ENCODE results near the gene CNN2. TPM values are rescaled to one million over a fixed set of nuclear protein-coding genes. Genes with fewer than 3 reads are reported as not detected.
A peak's percentile ranks its signal among the peaks of the same experiment; 100 is the strongest.

Gene CNN2
- total and polyA plus RNA-seq, 2 of the 13 experiments (the other 11 are each of a cell fraction or from before 2014, with no cell fraction given) = 63.6 to 70.0 TPM

DNA sequence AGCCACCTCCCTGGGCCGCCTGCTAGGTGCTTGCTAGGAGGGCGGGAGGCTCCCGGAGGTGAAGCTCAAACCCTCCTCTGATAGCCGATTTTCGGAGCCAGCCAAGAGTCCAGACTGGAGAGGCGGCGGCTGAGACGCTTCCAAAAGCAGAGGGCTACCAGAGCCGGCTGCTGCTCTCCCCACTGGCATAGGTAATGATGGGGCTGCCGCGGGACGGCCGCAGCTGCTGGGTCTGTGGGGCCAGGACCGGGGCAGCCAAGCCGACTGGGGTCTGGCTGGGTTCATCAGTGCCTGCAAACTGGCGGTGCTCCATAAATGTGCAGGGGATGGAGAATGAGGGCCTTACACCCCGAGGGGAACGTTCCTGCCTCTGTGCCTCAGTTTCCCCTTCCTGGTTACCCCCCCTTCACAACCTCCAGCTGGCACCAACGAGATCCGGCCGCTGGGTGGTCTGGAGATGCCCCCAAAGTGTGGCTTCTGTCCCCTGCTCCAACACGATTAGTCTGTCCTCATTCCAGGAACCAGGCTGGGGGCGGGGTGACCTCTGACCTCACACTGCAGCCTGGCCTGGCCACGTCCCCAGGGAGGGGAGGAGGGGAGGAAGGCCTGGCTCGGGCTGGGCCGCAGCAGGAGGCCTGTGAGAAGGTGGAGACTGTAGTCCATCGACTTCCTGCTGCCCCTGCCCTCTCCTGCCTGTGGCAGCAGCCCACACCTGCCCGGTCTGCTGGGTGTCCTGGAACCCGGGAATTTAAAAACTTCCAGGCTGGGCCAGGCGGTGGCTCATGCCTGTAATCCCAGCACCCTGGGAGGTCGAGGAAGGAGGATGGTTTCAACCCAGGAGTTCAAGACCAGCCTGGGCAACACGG lies 46.0 kb upstream of the CNN2 start (continued):
- TF ChIP-seq, protein P1, sequence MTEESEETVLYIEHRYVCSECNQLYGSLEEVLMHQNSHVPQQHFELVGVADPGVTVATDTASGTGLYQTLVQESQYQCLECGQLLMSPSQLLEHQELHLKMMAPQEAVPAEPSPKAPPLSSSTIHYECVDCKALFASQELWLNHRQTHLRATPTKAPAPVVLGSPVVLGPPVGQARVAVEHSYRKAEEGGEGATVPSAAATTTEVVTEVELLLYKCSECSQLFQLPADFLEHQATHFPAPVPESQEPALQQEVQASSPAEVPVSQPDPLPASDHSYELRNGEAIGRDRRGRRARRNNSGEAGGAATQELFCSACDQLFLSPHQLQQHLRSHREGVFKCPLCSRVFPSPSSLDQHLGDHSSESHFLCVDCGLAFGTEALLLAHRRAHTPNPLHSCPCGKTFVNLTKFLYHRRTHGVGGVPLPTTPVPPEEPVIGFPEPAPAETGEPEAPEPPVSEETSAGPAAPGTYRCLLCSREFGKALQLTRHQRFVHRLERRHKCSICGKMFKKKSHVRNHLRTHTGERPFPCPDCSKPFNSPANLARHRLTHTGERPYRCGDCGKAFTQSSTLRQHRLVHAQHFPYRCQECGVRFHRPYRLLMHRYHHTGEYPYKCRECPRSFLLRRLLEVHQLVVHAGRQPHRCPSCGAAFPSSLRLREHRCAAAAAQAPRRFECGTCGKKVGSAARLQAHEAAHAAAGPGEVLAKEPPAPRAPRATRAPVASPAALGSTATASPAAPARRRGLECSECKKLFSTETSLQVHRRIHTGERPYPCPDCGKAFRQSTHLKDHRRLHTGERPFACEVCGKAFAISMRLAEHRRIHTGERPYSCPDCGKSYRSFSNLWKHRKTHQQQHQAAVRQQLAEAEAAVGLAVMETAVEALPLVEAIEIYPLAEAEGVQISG (CRISPR knock-in tag; IDR thresholded peaks at IDR 0.05) = peak; percentile 89
- TF ChIP-seq REPIN1 (CRISPR knock-in tag; IDR thresholded peaks at IDR 0.05; ENCODE audit: borderline replicate concordance, low read depth) = peak; percentile 63; the same call in 1 of the 2 replicates
- no peak for TF ChIP-seq ZKSCAN5 (CRISPR knock-in tag; IDR thresholded peaks at IDR 0.05)
- TF ChIP-seq, protein P2, sequence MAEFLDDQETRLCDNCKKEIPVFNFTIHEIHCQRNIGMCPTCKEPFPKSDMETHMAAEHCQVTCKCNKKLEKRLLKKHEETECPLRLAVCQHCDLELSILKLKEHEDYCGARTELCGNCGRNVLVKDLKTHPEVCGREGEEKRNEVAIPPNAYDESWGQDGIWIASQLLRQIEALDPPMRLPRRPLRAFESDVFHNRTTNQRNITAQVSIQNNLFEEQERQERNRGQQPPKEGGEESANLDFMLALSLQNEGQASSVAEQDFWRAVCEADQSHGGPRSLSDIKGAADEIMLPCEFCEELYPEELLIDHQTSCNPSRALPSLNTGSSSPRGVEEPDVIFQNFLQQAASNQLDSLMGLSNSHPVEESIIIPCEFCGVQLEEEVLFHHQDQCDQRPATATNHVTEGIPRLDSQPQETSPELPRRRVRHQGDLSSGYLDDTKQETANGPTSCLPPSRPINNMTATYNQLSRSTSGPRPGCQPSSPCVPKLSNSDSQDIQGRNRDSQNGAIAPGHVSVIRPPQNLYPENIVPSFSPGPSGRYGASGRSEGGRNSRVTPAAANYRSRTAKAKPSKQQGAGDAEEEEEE (CRISPR knock-in tag; IDR thresholded peaks at IDR 0.05; ENCODE audit: borderline replicate concordance) = no peak
- TF ChIP-seq, protein P3, sequence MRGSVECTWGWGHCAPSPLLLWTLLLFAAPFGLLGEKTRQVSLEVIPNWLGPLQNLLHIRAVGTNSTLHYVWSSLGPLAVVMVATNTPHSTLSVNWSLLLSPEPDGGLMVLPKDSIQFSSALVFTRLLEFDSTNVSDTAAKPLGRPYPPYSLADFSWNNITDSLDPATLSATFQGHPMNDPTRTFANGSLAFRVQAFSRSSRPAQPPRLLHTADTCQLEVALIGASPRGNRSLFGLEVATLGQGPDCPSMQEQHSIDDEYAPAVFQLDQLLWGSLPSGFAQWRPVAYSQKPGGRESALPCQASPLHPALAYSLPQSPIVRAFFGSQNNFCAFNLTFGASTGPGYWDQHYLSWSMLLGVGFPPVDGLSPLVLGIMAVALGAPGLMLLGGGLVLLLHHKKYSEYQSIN (CRISPR knock-in tag; IDR thresholded peaks at IDR 0.05; ENCODE audit: borderline replicate concordance) = no peak
- TF ChIP-seq, protein P4, sequence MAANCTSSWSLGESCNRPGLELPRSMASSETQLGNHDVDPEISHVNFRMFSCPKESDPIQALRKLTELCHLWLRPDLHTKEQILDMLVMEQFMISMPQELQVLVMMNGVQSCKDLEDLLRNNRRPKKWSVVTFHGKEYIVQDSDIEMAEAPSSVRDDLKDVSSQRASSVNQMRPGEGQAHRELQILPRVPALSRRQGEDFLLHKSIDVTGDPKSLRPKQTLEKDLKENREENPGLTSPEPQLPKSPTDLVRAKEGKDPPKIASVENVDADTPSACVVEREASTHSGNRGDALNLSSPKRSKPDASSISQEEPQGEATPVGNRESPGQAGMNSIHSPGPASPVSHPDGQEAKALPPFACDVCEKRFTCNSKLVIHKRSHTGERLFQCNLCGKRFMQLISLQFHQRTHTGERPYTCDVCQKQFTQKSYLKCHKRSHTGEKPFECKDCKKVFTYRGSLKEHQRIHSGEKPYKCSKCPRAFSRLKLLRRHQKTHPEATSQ (CRISPR knock-in tag; IDR thresholded peaks at IDR 0.05; ENCODE audit: borderline replicate concordance) = no peak

Data from HepG2 (cell line).